GM12878 (cell line): ENCODE data around the gene RWDD1. TPM values are rescaled to one million over a fixed set of nuclear protein-coding genes. Genes with fewer than 3 reads are reported as not detected.

Source experiments
- ATAC-seq: fragments of 200-7000 bp; cut with Tn5 transposase; 3 replicates; pipeline ENCODE4 v1.9.1; 2020; ENCODE audit warnings: mild to moderate bottlenecking, moderate library complexity
- BruUV-seq: library from RNA; stranded (reverse); fragments of 400-500 nt; replicated peaks from 2 replicates; lab custom pipeline; 2021; lab: Mats Ljungman, UMichigan
- CTCF ChIA-PET: fragments of 300-600 bp; sonication (Branson Sonifier 250); formaldehyde crosslinking; extraction: SDS; loops from one replicate; lab custom pipeline; 2021; ENCODE audit warnings: inconsistent platforms; lab: Yijun Ruan, JAX
- POLR2A ChIA-PET: fragments of 350-600 bp; formaldehyde crosslinking; extraction: SDS; loops from one replicate; lab custom pipeline; 2021; ENCODE audit warnings: inconsistent platforms; lab: Charles Lee
- RAD21 ChIA-PET: fragments of 300-600 bp; sonication (Branson Sonifier 250); formaldehyde crosslinking; loops from one replicate; lab custom pipeline; 2023; ENCODE audit warnings: antibody characterized with exemption; ENCODE audit not compliant: unreplicated experiment; lab: Charles Lee
- SMC1A ChIA-PET: fragments of 300-600 bp; sonication (Branson Sonifier 250); formaldehyde crosslinking; loops from one replicate; lab custom pipeline; 2023; ENCODE audit not compliant: unreplicated experiment, uncharacterized antibody; lab: Charles Lee
- DNase-seq: peaks from one replicate; pipeline ENCODE4 v3.0.0-alpha.2; 2011; ENCODE audit warnings: low read depth, low spot score
- FAIRE-seq: peaks from 3 replicates; lab custom pipeline; 2011; peaks lifted over from hg19 to GRCh38; lab: Jason Lieb, UNC
- H2AFZ ChIP-seq: 2 replicates; pipeline ENCODE4 v1.6.0; 2011; ENCODE audit warnings: low read depth, low read length, control low read depth; ENCODE audit not compliant: control insufficient read depth
- H3K27ac ChIP-seq: 2 replicates; pipeline ENCODE4 v1.5.1; 2011; ENCODE audit warnings: control low read depth; ENCODE audit not compliant: control insufficient read depth, insufficient read depth
- H3K27me3 ChIP-seq, 2 experiments: replicated peaks in 1 of 2; 2 replicates each; pipeline versions ENCODE4 v1.6.0 to v1.6.1; 2011; ENCODE audit warnings: low read length in 1 of 2; ENCODE audit not compliant: control insufficient read depth in 2 of 2, insufficient read depth in 2 of 2
- H3K36me3 ChIP-seq, 2 experiments: 2 replicates each; pipeline ENCODE4 v1.5.1; 2011; ENCODE audit warnings: low read length in 1 of 2; ENCODE audit not compliant: control insufficient read depth in 2 of 2, insufficient read depth in 2 of 2
- H3K4me1 ChIP-seq: 2 replicates; pipeline ENCODE4 v1.6.1; 2011; ENCODE audit warnings: mild to moderate bottlenecking, low read length, moderate library complexity, mixed read lengths; ENCODE audit not compliant: control insufficient read depth, insufficient read depth
- H3K4me2 ChIP-seq: 2 replicates; pipeline ENCODE4 v1.6.0; 2011; ENCODE audit warnings: control low read depth; ENCODE audit not compliant: control insufficient read depth, insufficient read depth
- H3K4me3 ChIP-seq: fragments of 200-600 bp; sonication (generic); 2 replicates; pipeline ENCODE4 v1.5.1; 2016
- H3K79me2 ChIP-seq: 2 replicates; pipeline ENCODE4 v1.6.0; 2011; ENCODE audit warnings: low read length; ENCODE audit not compliant: control insufficient read depth, insufficient read depth
- H3K9ac ChIP-seq: 2 replicates; pipeline ENCODE4 v1.8.0; 2011; ENCODE audit warnings: low read length, control low read depth, mixed read lengths; ENCODE audit not compliant: control insufficient read depth, insufficient read depth
- H3K9me3 ChIP-seq: replicated peaks from 3 replicates; pipeline ENCODE4 v1.5.1; 2011; ENCODE audit warnings: mild to moderate bottlenecking, low read length; ENCODE audit not compliant: control insufficient read depth, insufficient read depth
- H4K20me1 ChIP-seq: 2 replicates; pipeline ENCODE4 v1.6.0; 2011; ENCODE audit not compliant: control insufficient read depth, insufficient read depth
- CEBPB ChIP-seq, 2 experiments: fragments of 150-350 bp in 1 of 2; IDR thresholded peaks; 2 replicates each; pipeline ENCODE4 v1.6.1; 2012 to 2014; ENCODE audit warnings: low read depth in 2 of 2, low read length in 2 of 2, borderline replicate concordance in 1 of 2, inconsistent platforms in 1 of 2
- DPF2 ChIP-seq: fragments of 450-650 bp; IDR thresholded peaks from 2 replicates; pipeline ENCODE4 v1.6.1; 2017; ENCODE audit warnings: mild to moderate bottlenecking
- E2F8 ChIP-seq: fragments of 450-650 bp; IDR thresholded peaks from 2 replicates; pipeline ENCODE4 v1.6.1; 2018; ENCODE audit warnings: mild to moderate bottlenecking, low read depth, moderate library complexity; ENCODE audit not compliant: partially characterized antibody
- E4F1 ChIP-seq: fragments of 450-650 bp; IDR thresholded peaks from 2 replicates; pipeline ENCODE4 v1.6.1; 2018; ENCODE audit warnings: borderline replicate concordance, mild to moderate bottlenecking; ENCODE audit not compliant: partially characterized antibody
- GATAD2B ChIP-seq: fragments of 450-650 bp; conservative IDR thresholded peaks from 2 replicates; pipeline ENCODE4 v1.6.1; 2017; ENCODE audit warnings: low read depth, mild to moderate bottlenecking, moderate library complexity
- IRF3 ChIP-seq: fragments of 450-650 bp; IDR thresholded peaks from 2 replicates; pipeline ENCODE4 v1.6.1; 2014; ENCODE audit warnings: mild to moderate bottlenecking
- IRF5 ChIP-seq: fragments of 450-650 bp; IDR thresholded peaks from 2 replicates; pipeline ENCODE4 v1.6.1; 2017; ENCODE audit warnings: borderline replicate concordance
- JUNB ChIP-seq: IDR thresholded peaks from 2 replicates; pipeline ENCODE4 v1.6.1; 2016; ENCODE audit warnings: antibody characterized with exemption, mild to moderate bottlenecking
- MYB ChIP-seq: fragments of 150-350 bp; IDR thresholded peaks from 2 replicates; pipeline ENCODE4 v1.6.1; 2014; ENCODE audit warnings: mild to moderate bottlenecking, low read depth, low read length, borderline replicate concordance
- NBN ChIP-seq: fragments of 450-650 bp; IDR thresholded peaks from 2 replicates; pipeline ENCODE4 v1.6.1; 2016
- NR2C1 ChIP-seq: fragments of 450-650 bp; IDR thresholded peaks from 2 replicates; pipeline ENCODE4 v1.6.1; 2017; ENCODE audit warnings: antibody characterized with exemption, mild to moderate bottlenecking, moderate library complexity
- PAX8 ChIP-seq: fragments of 450-650 bp; IDR thresholded peaks from 2 replicates; pipeline ENCODE4 v1.6.1; 2017; ENCODE audit warnings: mild to moderate bottlenecking, moderate library complexity
- POU2F2 ChIP-seq: IDR thresholded peaks from 3 replicates; pipeline ENCODE4 v1.6.1; 2011; ENCODE audit warnings: low read depth, mild to moderate bottlenecking, low read length, borderline replicate concordance
- TCF12 ChIP-seq: IDR thresholded peaks from 2 replicates; pipeline ENCODE4 v1.6.1; 2011; ENCODE audit warnings: low read depth, mild to moderate bottlenecking, low read length
- TCF7 ChIP-seq: IDR thresholded peaks from 2 replicates; pipeline ENCODE4 v1.6.1; 2014; ENCODE audit warnings: antibody characterized with exemption, borderline replicate concordance
- ZNF384 ChIP-seq: IDR thresholded peaks from 2 replicates; pipeline ENCODE4 v1.6.1; 2012; ENCODE audit warnings: low read depth, mild to moderate bottlenecking, low read length, improper control_type of control experiment, borderline replicate concordance
- in situ Hi-C: fragments of 300-500 bp; cut with MboI; formaldehyde crosslinking; loops from 9 replicates; pipeline ENCODE4 v1.14.3; 2018; ENCODE audit warnings: mixed read lengths
- intact Hi-C: fragments of 100-400 bp; cut with micrococcal nuclease; formaldehyde crosslinking; loops from one replicate; pipeline ENCODE4 v1.14.2; 2022; ENCODE audit not compliant: unreplicated experiment
- polyA plus RNA-seq, 11 experiments: library from polyadenylated mRNA; depleted of rRNA in 4 of 11; unstranded in 6 of 11; stranded (reverse) in 5 of 11; fragments of >200 nt; fragmentation: Nextera tagmentation in 4 of 11; fragmentation: Illumina TruSeq in 1 of 11; extraction: Ambion mirVana in 4 of 11; extraction: Trizol in 1 of 11; gene quantifications; 1 replicate in 1 of 11; 2 replicates in 10 of 11; pipeline versions ENCODE4 v1.2.1 to v1.2.3, GENCODE V29; 2011 to 2016; ENCODE audit warnings: inconsistent platforms in 2 of 11, missing spikeins in 2 of 11, low read depth in 1 of 11
- total RNA-seq, 4 experiments: library from RNA; depleted of rRNA in 3 of 4; stranded (reverse); fragments of >200 nt in 3 of 4; fragmentation: Illumina TruSeq in 1 of 4; extraction: Trizol in 1 of 4; gene quantifications; 2 replicates each; pipeline versions ENCODE4 v1.2.1 to v1.2.3, GENCODE V29; 2013 to 2021

RWDD1 gene
- total and polyA plus RNA-seq, 10 of the 15 experiments (the other 5 are each of a cell fraction or from before 2014, with no cell fraction given), result 40.1 to 107 (median 65.8) TPM

- POLR2A ChIA-PET, result no interaction called here
- RAD21 ChIA-PET, result no interaction called here
- H3K4me3 ChIP-seq, result no peak overlapping the region
- intact Hi-C loops (no loop called here), in situ Hi-C loops (no loop called here)
- no TSS peak for BruUV-seq
- TF ChIP-seq NBN (no peak), TCF12 (no peak), MYB (no peak), GATAD2B (no peak), CEBPB (IDR thresholded peaks at IDR 0.05; ENCODE audit: borderline replicate concordance in 1 of 2, low read depth in 2 of 2, low read length in 2 of 2) (no peak), TCF7 (no peak), DPF2 (no peak), ZNF384 (no peak), IRF5 (no peak), E4F1 (no peak), E2F8 (no peak), JUNB (no peak), POU2F2 (no peak), PAX8 (no peak), IRF3 (no peak), NR2C1 (no peak)
- no peak overlapping the region for H3K4me2 ChIP-seq
- H3K79me2 ChIP-seq, result no peaks in the 10 kb centered on the region
- FAIRE-seq (no peak), DNase-seq (no peak), ATAC-seq (no peak)
- H2AFZ ChIP-seq, result no peak overlapping the region
- no peak overlapping the region for H3K27ac ChIP-seq
- H3K27me3 ChIP-seq, result no peaks in the 10 kb centered on the region
- SMC1A ChIA-PET, result no interaction called here
- CTCF ChIA-PET, result no interaction called here
- no peaks in the 10 kb centered on the region for H3K4me1 ChIP-seq
- H3K9me3 ChIP-seq, result no peaks in the 10 kb centered on the region
- no peak overlapping the region for H3K9ac ChIP-seq
- no peaks in the 10 kb centered on the region for H4K20me1 ChIP-seq
- peaks cover 0 to 10% of the 10 kb centered on the region in 2 experiments; a peak in 2 of 4 replicates for H3K36me3 ChIP-seq
These were observed 15.0 kb downstream of the RWDD1 start for GRCh38 chr6:116586276-116586675.
